HCT116 (cell line): ENCODE measurements around the gene ACP1. TPM values are rescaled to one million over a fixed set of nuclear protein-coding genes. Genes with fewer than 3 reads are reported as not detected.

ENCODE experiments used
- ATAC-seq: fragments of 200-7000 bp; cut with Tn5 transposase; 2 replicates; pipeline ENCODE4 v1.9.1; 2020; ENCODE audit warnings: mild to moderate bottlenecking, moderate library complexity
- BruUV-seq: library from RNA; stranded (reverse); fragments of 400-500 nt; replicated peaks from 2 replicates; lab custom pipeline; 2021; lab: Mats Ljungman, UMichigan
- CTCF ChIA-PET: fragments of 300-600 bp; sonication (Branson Sonifier 250); formaldehyde crosslinking; loops from one replicate; lab custom pipeline; 2021; ENCODE audit warnings: antibody characterized with exemption; lab: Charles Lee
- POLR2A ChIA-PET: fragments of 300-600, 350-600 bp; sonication (Branson Sonifier 250); formaldehyde crosslinking; loops from one replicate; lab custom pipeline; 2021; ENCODE audit warnings: antibody characterized with exemption; lab: Charles Lee
- RAD21 ChIA-PET, 2 experiments: fragments of 300-600 bp; sonication (Branson Sonifier 250); formaldehyde crosslinking; loops; one replicate each; lab custom pipeline; 2023; ENCODE audit warnings: low total read pairs in 2 of 2; ENCODE audit not compliant: uncharacterized antibody in 2 of 2, unreplicated experiment in 2 of 2, low non-redundant PET in 1 of 2; lab: Charles Lee
- DNase-seq: peaks from one replicate; pipeline ENCODE4 v3.0.0-alpha.2; 2010; ENCODE audit warnings: low read depth, low spot score
- H2AFZ ChIP-seq: fragments of 200-600 bp; shearing (Covaris generic), sonication (generic); 2 replicates; pipeline ENCODE4 v1.6.1; 2017; ENCODE audit warnings: low read depth, mixed run types, mixed read lengths, antibody characterized with exemption, low read length; ENCODE audit not compliant: poor library complexity, severe bottlenecking
- H3K27ac ChIP-seq: 2 replicates; pipeline ENCODE4 v1.5.1; 2012; ENCODE audit warnings: low read depth, low read length
- H3K27me3 ChIP-seq: fragments of 200-600 bp; sonication (generic); 2 replicates; pipeline ENCODE4 v1.6.1; 2016; ENCODE audit warnings: mixed run types, low read length, mixed read lengths; ENCODE audit not compliant: insufficient read depth
- H3K36me3 ChIP-seq, 2 experiments: fragments of 200-500 bp in 1 of 2; fragments of 200-600 bp in 1 of 2; sonication (Bioruptor generic) in 1 of 2; sonication (generic) in 1 of 2; 2 replicates each; pipeline versions ENCODE4 v1.5.1 to v1.6.1; 2014 to 2016; ENCODE audit warnings: low read length in 2 of 2, inconsistent platforms in 1 of 2, mixed read lengths in 1 of 2, mixed run types in 1 of 2; ENCODE audit not compliant: insufficient read depth in 2 of 2, control insufficient read depth in 1 of 2
- H3K4me1 ChIP-seq, 2 experiments: fragments of 200-600 bp in 1 of 2; sonication (generic) in 1 of 2; 2 replicates each; pipeline versions ENCODE4 v1.5.1 to v1.6.1; 2012 to 2017; ENCODE audit warnings: low read length in 2 of 2, inconsistent platforms in 1 of 2, mild to moderate bottlenecking in 1 of 2, mixed read lengths in 1 of 2, mixed run types in 1 of 2, moderate library complexity in 1 of 2; ENCODE audit not compliant: insufficient read depth in 2 of 2, control insufficient read depth in 1 of 2
- H3K4me2 ChIP-seq: fragments of 200-600 bp; sonication (generic); 2 replicates; pipeline ENCODE4 v1.6.1; 2017; ENCODE audit warnings: mixed run types, low read length, mixed read lengths
- H3K4me3 ChIP-seq, 2 experiments: fragments of 200-600 bp in 1 of 2; sonication (generic) in 1 of 2; replicated peaks in 1 of 2; 2 replicates each; pipeline ENCODE4 v1.5.1; 2011 to 2016; ENCODE audit warnings: low read length in 2 of 2, control low read depth in 1 of 2, low read depth in 1 of 2, mild to moderate bottlenecking in 1 of 2, mixed read lengths in 1 of 2, mixed run types in 1 of 2
- H3K79me2 ChIP-seq: fragments of 200-600 bp; sonication (generic); 2 replicates; pipeline ENCODE4 v1.6.1; 2017; ENCODE audit warnings: mild to moderate bottlenecking, mixed run types, low read length, moderate library complexity, mixed read lengths; ENCODE audit not compliant: insufficient read depth
- H3K9ac ChIP-seq: fragments of 200-600 bp; sonication (generic); 2 replicates; pipeline ENCODE4 v1.6.1; 2016; ENCODE audit warnings: low read length, mixed read lengths
- H3K9me2 ChIP-seq: fragments of 200-600 bp; sonication (generic), shearing (Covaris generic); 2 replicates; pipeline ENCODE4 v1.6.1; 2017; ENCODE audit warnings: mixed run types, mild to moderate bottlenecking, moderate library complexity; ENCODE audit not compliant: insufficient read depth
- H3K9me3 ChIP-seq, 2 experiments: fragments of 200-500 bp in 1 of 2; fragments of 200-600 bp in 1 of 2; sonication (Bioruptor generic) in 1 of 2; sonication (generic) in 1 of 2; 2 replicates each; pipeline ENCODE4 v1.6.1; 2014 to 2017; ENCODE audit warnings: low read length in 2 of 2, mixed read lengths in 2 of 2, inconsistent platforms in 1 of 2, low read depth in 1 of 2, mild to moderate bottlenecking in 1 of 2, mixed run types in 1 of 2, moderate library complexity in 1 of 2; ENCODE audit not compliant: control insufficient read depth in 1 of 2, insufficient read depth in 1 of 2
- H4K20me1 ChIP-seq: fragments of 200-600 bp; sonication (generic), shearing (Covaris generic); 2 replicates; pipeline ENCODE4 v1.6.1; 2017; ENCODE audit warnings: mixed run types, mild to moderate bottlenecking, moderate library complexity; ENCODE audit not compliant: insufficient read depth
- ATF3 ChIP-seq: IDR thresholded peaks from 2 replicates; pipeline ENCODE4 v1.6.1; 2012
- CEBPB ChIP-seq: IDR thresholded peaks from 2 replicates; pipeline ENCODE4 v1.6.1; 2012; ENCODE audit warnings: low read depth
- CTCF ChIP-seq, 3 experiments: fragments of 200-600 bp in 1 of 3; sonication (generic) in 1 of 3; IDR thresholded peaks in 2 of 3; conservative IDR thresholded peaks in 1 of 3; 2 replicates each; pipeline ENCODE4 v1.5.1; 2012 to 2017; ENCODE audit warnings: low read depth in 2 of 3, low read length in 2 of 3, antibody characterized with exemption in 1 of 3, borderline replicate concordance in 1 of 3, control low read depth in 1 of 3, mild to moderate bottlenecking in 1 of 3, mixed read lengths in 1 of 3, mixed run types in 1 of 3, moderate library complexity in 1 of 3; ENCODE audit not compliant: insufficient read depth in 1 of 3
- EGR1 ChIP-seq: IDR thresholded peaks from 2 replicates; pipeline ENCODE4 v1.6.1; 2012; ENCODE audit warnings: low read depth
- ELF1 ChIP-seq: IDR thresholded peaks from 2 replicates; pipeline ENCODE4 v1.6.1; 2012; ENCODE audit warnings: low read depth, borderline replicate concordance
- EZH2 ChIP-seq: fragments of 200-600 bp; sonication (generic); IDR thresholded peaks from 2 replicates; pipeline ENCODE4 v1.6.1; 2017; ENCODE audit warnings: antibody characterized with exemption, mixed run types
- JUND ChIP-seq: IDR thresholded peaks from 2 replicates; pipeline ENCODE4 v1.6.1; 2012
- MAX ChIP-seq: IDR thresholded peaks from 2 replicates; pipeline ENCODE4 v1.6.1; 2012
- POLR2AphosphoS5 ChIP-seq: IDR thresholded peaks from 2 replicates; pipeline ENCODE4 v1.6.1; 2011; ENCODE audit warnings: mild to moderate bottlenecking, low read depth, low read length, moderate library complexity
- RAD21 ChIP-seq: IDR thresholded peaks from 2 replicates; pipeline ENCODE4 v1.6.1; 2012; ENCODE audit warnings: low read depth, mild to moderate bottlenecking
- REST ChIP-seq: IDR thresholded peaks from 2 replicates; pipeline ENCODE4 v1.6.1; 2012; ENCODE audit warnings: low read depth
- SIN3A ChIP-seq: IDR thresholded peaks from 2 replicates; pipeline ENCODE4 v1.6.1; 2012; ENCODE audit warnings: low read depth
- SP1 ChIP-seq: IDR thresholded peaks from 2 replicates; pipeline ENCODE4 v1.6.1; 2012; ENCODE audit warnings: low read depth
- SRF ChIP-seq: IDR thresholded peaks from 2 replicates; pipeline ENCODE4 v1.6.1; 2012; ENCODE audit warnings: low read depth
- TCF7L2 ChIP-seq: IDR thresholded peaks from 2 replicates; pipeline ENCODE4 v1.7.0; 2011; ENCODE audit warnings: borderline replicate concordance, inconsistent platforms; ENCODE audit not compliant: insufficient read depth, insufficient read length; ENCODE audit errors: extremely low read depth
- YY1 ChIP-seq: IDR thresholded peaks from 2 replicates; pipeline ENCODE4 v1.6.1; 2011; ENCODE audit warnings: low read length, low read depth, moderate library complexity, mild to moderate bottlenecking; ENCODE audit not compliant: insufficient replicate concordance; ENCODE audit errors: extremely low read depth
- ZBTB33 ChIP-seq: IDR thresholded peaks from 2 replicates; pipeline ENCODE4 v1.6.1; 2011; ENCODE audit warnings: mild to moderate bottlenecking, low read length, moderate library complexity; ENCODE audit not compliant: insufficient replicate concordance; ENCODE audit errors: extremely low read depth
- ZFX ChIP-seq: fragments of 450-650 bp; IDR thresholded peaks from 2 replicates; pipeline ENCODE4 v1.6.1; 2017
- intact Hi-C: fragments of 100-400 bp; cut with micrococcal nuclease; formaldehyde crosslinking; loops from 2 replicates; pipeline ENCODE4 v1.10.0; 2022
- total RNA-seq: library from RNA; stranded (reverse); gene quantifications from one replicate; pipeline ENCODE4 v1.2.1, GENCODE V29; 2021; ENCODE audit not compliant: unreplicated experiment

Gene ACP1
- total RNA-seq, 1 experiment from 2014 or later = 113 TPM

GRCh38 chr2:309954-310510, 45.3 kb downstream of the ACP1 start:
- no peak for ATAC-seq
- Histone ChIP-seq H2AFZ (no peak overlapping the region), H3K9me2 (no peaks in the 10 kb centered on the region), H3K9ac (no peak overlapping the region), H3K79me2 (no peaks in the 10 kb centered on the region), H3K27me3 (no peaks in the 10 kb centered on the region), H3K4me1 (no peaks in the 10 kb centered on the region), H3K4me2 (no peak overlapping the region), H4K20me1 (no peaks in the 10 kb centered on the region), H3K4me3 (no peak overlapping the region), H3K9me3 (no peaks in the 10 kb centered on the region), H3K27ac (no peak overlapping the region), H3K36me3 (no peaks in the 10 kb centered on the region)
- CTCF ChIA-PET = no interaction called here
- TF ChIP-seq SRF = no peak
- no peak for TF ChIP-seq ZFX
- no peak for TF ChIP-seq SP1
- TF ChIP-seq POLR2AphosphoS5 = no peak
- no peak for TF ChIP-seq SIN3A
- no peak for TF ChIP-seq ELF1
- TF ChIP-seq EZH2 = no peak
- no peak for TF ChIP-seq ATF3
- no peak for TF ChIP-seq EGR1
- TF ChIP-seq MAX = no peak
- TF ChIP-seq RAD21 = no peak
- TF ChIP-seq YY1 = no peak
- no peak for TF ChIP-seq TCF7L2
- TF ChIP-seq ZBTB33 = no peak
- no peak for TF ChIP-seq REST
- TF ChIP-seq CEBPB = no peak
- no peak for TF ChIP-seq JUND
- no peak for TF ChIP-seq CTCF (IDR thresholded peaks at IDR 0.05 in 2 of 3, conservative IDR thresholded peaks at IDR 0.05 in 1 of 3; ENCODE audit: borderline replicate concordance in 1 of 3, insufficient read depth in 1 of 3, low read depth in 2 of 3, low read length in 2 of 3)
- POLR2A ChIA-PET = no interaction called here
- intact Hi-C loops = no loop called here
- no TSS peak for BruUV-seq
- RAD21 ChIA-PET = no interaction called here
- DNase-seq = no peak
